LoVo (cell line): ENCODE results near the gene SYCP2L.
A peak's percentile ranks its signal among the peaks of the same experiment; 100 is the strongest.
"Not testable (repeated sequence)": the region's sequence is repeated elsewhere in the genome, so short reads cannot be mapped to it uniquely, and the experiment has no call there.

ENCODE experiments used
- DNase-seq: peaks from one replicate; pipeline ENCODE4 v3.0.0-alpha.2; 2016; ENCODE audit warnings: low spot score

The SYCP2L gene

GRCh38 chr6:10886691-10887502, at the start of gene SYCP2L:
TSS of gene SYCP2L (plus strand) at chr6:10887052. CDS start at chr6:10887127, 75 bp downstream.
- no peak for DNase-seq

- DNase-seq = peak; percentile 4
Observed at GRCh38 chr6:10837622-10837994, 49.2 kb upstream of the SYCP2L start.

- DNase-seq = peak; percentile 89
Observed at GRCh38 chr6:10837995-10838793, 48.7 kb upstream of the SYCP2L start, which contains the start of gene MAK. TSS of gene MAK (minus strand) at chr6:10838539. CDS start at chr6:10830648, 7,891 bp downstream.

- no peak for DNase-seq
Observed at GRCh38 chr6:10838794-10839333, 48.0 kb upstream of the SYCP2L start.

- DNase-seq = no peak
Observed at GRCh38 chr6:10843554-10843953, 43.3 kb upstream of the SYCP2L start.

- no peak for DNase-seq
Observed at GRCh38 chr6:10847684-10848083, 39.2 kb upstream of the SYCP2L start.

- no peak for DNase-seq
Observed at GRCh38 chr6:10849901-10850300, 37.0 kb upstream of the SYCP2L start.

GRCh38 chr6:10850728-10851127, 36.1 kb upstream of the SYCP2L start:
- DNase-seq = no peak

- no peak for DNase-seq
Observed at GRCh38 chr6:10852361-10852960, 34.4 kb upstream of the SYCP2L start.

- DNase-seq = not testable (repeated sequence)
Observed at GRCh38 chr6:10853849-10854300, 33.0 kb upstream of the SYCP2L start.

GRCh38 chr6:10854922-10855632, 31.8 kb upstream of the SYCP2L start:
- DNase-seq = no peak

- DNase-seq = no peak
Observed at GRCh38 chr6:10857259-10857658, 29.6 kb upstream of the SYCP2L start.

- DNase-seq = no peak
Observed at GRCh38 chr6:10861086-10861485, 25.8 kb upstream of the SYCP2L start.

- no peak for DNase-seq
Observed at GRCh38 chr6:10862361-10862760, 24.5 kb upstream of the SYCP2L start.

GRCh38 chr6:10863031-10863430, 23.8 kb upstream of the SYCP2L start:
- not testable (repeated sequence) for DNase-seq

- DNase-seq = not testable (repeated sequence)
Observed at GRCh38 chr6:10866709-10867108, 20.1 kb upstream of the SYCP2L start.

- DNase-seq = no peak
Observed at GRCh38 chr6:10867952-10868351, 18.9 kb upstream of the SYCP2L start.

GRCh38 chr6:10873374-10873773, 13.5 kb upstream of the SYCP2L start:
- no peak for DNase-seq

GRCh38 chr6:10874207-10874606, 12.6 kb upstream of the SYCP2L start:
- DNase-seq = no peak

GRCh38 chr6:10875026-10875425, 11.8 kb upstream of the SYCP2L start:
- no peak for DNase-seq

- DNase-seq = no peak
Observed at GRCh38 chr6:10877012-10877411, 9.8 kb upstream of the SYCP2L start.

GRCh38 chr6:10877871-10878270, 9.0 kb upstream of the SYCP2L start:
- DNase-seq = no peak
